Breast epithelium (tissue), 4 donors: ENCODE measurements around the gene CPA3. TPM values are rescaled to one million over a fixed set of nuclear protein-coding genes. Genes with fewer than 3 reads are reported as not detected.

Experiments used
- DNase-seq, 2 donors: peaks; one replicate each; pipeline ENCODE4 v3.0.0-alpha.2; 2019; ENCODE audit warnings: low spot score in 2 of 2
- H3K27ac ChIP-seq, 2 donors: fragments of 200-600 bp; sonication (generic) in 1 of 2; one replicate each; pipeline ENCODE4 v1.5.1; 2016 to 2019; ENCODE audit warnings: mild to moderate bottlenecking in 1 of 2
- H3K27me3 ChIP-seq, 2 donors: fragments of 200-600 bp; sonication (generic) in 1 of 2; one replicate each; pipeline versions ENCODE4 v1.5.1 to v1.6.0; 2017 to 2019; ENCODE audit warnings: control low read depth in 1 of 2, mild to moderate bottlenecking in 1 of 2
- H3K36me3 ChIP-seq: fragments of 200-600 bp; one replicate; pipeline ENCODE4 v1.5.1; 2019
- H3K4me1 ChIP-seq, 2 donors: fragments of 200-600 bp; sonication (generic); one replicate each; pipeline ENCODE4 v1.5.1; 2016 to 2019; ENCODE audit warnings: control low read depth in 1 of 2
- H3K4me3 ChIP-seq, 3 donors: fragments of 200-600 bp; sonication (generic); 1 replicate in 2 of 3; 2 replicates in 1 of 3; pipeline ENCODE4 v1.5.1; 2016 to 2019; ENCODE audit warnings: mild to moderate bottlenecking in 3 of 3, moderate library complexity in 2 of 3
- H3K9me3 ChIP-seq, 2 donors: fragments of 200-600 bp; sonication (generic) in 1 of 2; one replicate each; pipeline ENCODE4 v1.5.1; 2016 to 2019; ENCODE audit warnings: control low read depth in 1 of 2
- POLR2A ChIP-seq: fragments of 450-650 bp; IDR thresholded peaks from one replicate; pipeline ENCODE4 v1.6.1; 2016; ENCODE audit warnings: antibody characterized with exemption, mild to moderate bottlenecking, moderate library complexity
- POLR2AphosphoS5 ChIP-seq, 3 donors: sonication (generic); formaldehyde crosslinking; IDR thresholded peaks; one replicate each; pipeline ENCODE4 v1.6.1; 2017; ENCODE audit warnings: antibody characterized with exemption in 3 of 3
- intact Hi-C: fragments of 100-400 bp; cut with DNase I; formaldehyde crosslinking; loops from one replicate; pipeline ENCODE4 v1.15.1; 2023; ENCODE audit warnings: low total_unique reads
- total RNA-seq, 3 donors: library from RNA; depleted of rRNA; stranded (reverse); fragments of >200 nt; gene quantifications; one replicate each; pipeline ENCODE4 v1.1.0, GENCODE V29; 2016
- TF ChIP-seq, protein P1 (sequence below), 3 donors: fragments of 450-650 bp; IDR thresholded peaks; one replicate each; pipeline ENCODE4 v1.5.1; 2016 to 2017; ENCODE audit warnings: antibody characterized with exemption in 3 of 3, mild to moderate bottlenecking in 3 of 3, moderate library complexity in 3 of 3

Gene CPA3
- total RNA-seq, 3 donors from 2014 or later = 5.6 to 44.2 (median 10.1) TPM

GRCh38 chr3:148856384-148856783, 8.7 kb upstream of the CPA3 start:
- intact Hi-C loops = no loop called here
- H3K36me3 ChIP-seq = no peaks in the 10 kb centered on the region
- DNase-seq = no peak
- H3K9me3 ChIP-seq = no peaks in the 10 kb centered on the region
- H3K27me3 ChIP-seq = no peaks in the 10 kb centered on the region
- TF ChIP-seq POLR2AphosphoS5 (IDR thresholded peaks at IDR 0.05) = no peak
- TF ChIP-seq, protein P1, sequence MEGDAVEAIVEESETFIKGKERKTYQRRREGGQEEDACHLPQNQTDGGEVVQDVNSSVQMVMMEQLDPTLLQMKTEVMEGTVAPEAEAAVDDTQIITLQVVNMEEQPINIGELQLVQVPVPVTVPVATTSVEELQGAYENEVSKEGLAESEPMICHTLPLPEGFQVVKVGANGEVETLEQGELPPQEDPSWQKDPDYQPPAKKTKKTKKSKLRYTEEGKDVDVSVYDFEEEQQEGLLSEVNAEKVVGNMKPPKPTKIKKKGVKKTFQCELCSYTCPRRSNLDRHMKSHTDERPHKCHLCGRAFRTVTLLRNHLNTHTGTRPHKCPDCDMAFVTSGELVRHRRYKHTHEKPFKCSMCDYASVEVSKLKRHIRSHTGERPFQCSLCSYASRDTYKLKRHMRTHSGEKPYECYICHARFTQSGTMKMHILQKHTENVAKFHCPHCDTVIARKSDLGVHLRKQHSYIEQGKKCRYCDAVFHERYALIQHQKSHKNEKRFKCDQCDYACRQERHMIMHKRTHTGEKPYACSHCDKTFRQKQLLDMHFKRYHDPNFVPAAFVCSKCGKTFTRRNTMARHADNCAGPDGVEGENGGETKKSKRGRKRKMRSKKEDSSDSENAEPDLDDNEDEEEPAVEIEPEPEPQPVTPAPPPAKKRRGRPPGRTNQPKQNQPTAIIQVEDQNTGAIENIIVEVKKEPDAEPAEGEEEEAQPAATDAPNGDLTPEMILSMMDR (IDR thresholded peaks at IDR 0.05) = no peak
- TF ChIP-seq POLR2A = no peak
- H3K4me3 ChIP-seq = no peak overlapping the region
- H3K27ac ChIP-seq = no peak overlapping the region
- H3K4me1 ChIP-seq = no peaks in the 10 kb centered on the region

- no peak for DNase-seq
- no peaks in the 10 kb centered on the region for H3K4me1 ChIP-seq
- TF ChIP-seq POLR2AphosphoS5 (IDR thresholded peaks at IDR 0.05) (no peak), POLR2A (no peak)
- TF ChIP-seq, protein P1 (IDR thresholded peaks at IDR 0.05) = no peak
- H3K36me3 ChIP-seq = no peaks in the 10 kb centered on the region
- H3K27ac ChIP-seq = no peak overlapping the region
- H3K4me3 ChIP-seq = no peak overlapping the region
- no peaks in the 10 kb centered on the region for H3K9me3 ChIP-seq
- intact Hi-C loops = no loop called here
- no peaks in the 10 kb centered on the region for H3K27me3 ChIP-seq
Measured at GRCh38 chr3:148857316-148857715, 7.8 kb upstream of the CPA3 start.

- Histone ChIP-seq H3K4me1 (no peaks in the 10 kb centered on the region), H3K9me3 (no peaks in the 10 kb centered on the region), H3K27me3 (no peaks in the 10 kb centered on the region), H3K36me3 (no peaks in the 10 kb centered on the region), H3K27ac (no peak overlapping the region), H3K4me3 (no peak overlapping the region)
- intact Hi-C loops = no loop called here
- DNase-seq = no peak
- TF ChIP-seq, protein P1 (IDR thresholded peaks at IDR 0.05) = peak; percentile 59 to 68 (median 68)
- TF ChIP-seq POLR2A = no peak
Measured at GRCh38 chr3:148861277-148861869, 3.7 kb upstream of the CPA3 start.

GRCh38 chr3:148863297-148863696, 1.8 kb upstream of the CPA3 start:
- H3K4me1 ChIP-seq = no peaks in the 10 kb centered on the region
- DNase-seq = no peak
- H3K9me3 ChIP-seq = no peaks in the 10 kb centered on the region
- H3K4me3 ChIP-seq = no peak overlapping the region
- no peak overlapping the region for H3K27ac ChIP-seq
- no peaks in the 10 kb centered on the region for H3K27me3 ChIP-seq
- TF ChIP-seq, protein P1 (IDR thresholded peaks at IDR 0.05) = no peak
- TF ChIP-seq POLR2A = no peak
- TF ChIP-seq POLR2AphosphoS5 (IDR thresholded peaks at IDR 0.05) = no peak
- intact Hi-C loops = no loop called here
- H3K36me3 ChIP-seq = no peaks in the 10 kb centered on the region

- intact Hi-C loops = no loop called here
- H3K4me3 ChIP-seq = no peak overlapping the region
- DNase-seq = no peak
- H3K27ac ChIP-seq = no peak overlapping the region
- H3K9me3 ChIP-seq = no peaks in the 10 kb centered on the region
- no peaks in the 10 kb centered on the region for H3K27me3 ChIP-seq
- TF ChIP-seq, protein P1 (IDR thresholded peaks at IDR 0.05) = no peak
- TF ChIP-seq POLR2AphosphoS5 (IDR thresholded peaks at IDR 0.05) = no peak
- TF ChIP-seq POLR2A = no peak
- H3K4me1 ChIP-seq = no peaks in the 10 kb centered on the region
- no peaks in the 10 kb centered on the region for H3K36me3 ChIP-seq
Measured at GRCh38 chr3:148863814-148864213, 1.3 kb upstream of the CPA3 start.
